LNCaP clone FGC (cell line): ENCODE results near the gene TENM4.

Experiments
- DNase-seq: peaks from one replicate; pipeline ENCODE4 v3.0.0-alpha.2; 2011; ENCODE audit warnings: low read depth
- H3K4me3 ChIP-seq: 2 replicates; pipeline ENCODE4 v1.5.1; 2011; ENCODE audit warnings: mild to moderate bottlenecking, low read depth, low read length, control low read depth
- TF ChIP-seq, protein P1 (sequence below): IDR thresholded peaks from 2 replicates; pipeline ENCODE4 v1.5.1; 2012; ENCODE audit warnings: mild to moderate bottlenecking; ENCODE audit not compliant: control insufficient read depth, insufficient read depth; ENCODE audit errors: extremely low read depth

The TENM4 gene

GRCh38 chr11:79060081-79060953, 380.5 kb downstream of the TENM4 start:
- DNase-seq: no peak
- TF ChIP-seq, protein P1, sequence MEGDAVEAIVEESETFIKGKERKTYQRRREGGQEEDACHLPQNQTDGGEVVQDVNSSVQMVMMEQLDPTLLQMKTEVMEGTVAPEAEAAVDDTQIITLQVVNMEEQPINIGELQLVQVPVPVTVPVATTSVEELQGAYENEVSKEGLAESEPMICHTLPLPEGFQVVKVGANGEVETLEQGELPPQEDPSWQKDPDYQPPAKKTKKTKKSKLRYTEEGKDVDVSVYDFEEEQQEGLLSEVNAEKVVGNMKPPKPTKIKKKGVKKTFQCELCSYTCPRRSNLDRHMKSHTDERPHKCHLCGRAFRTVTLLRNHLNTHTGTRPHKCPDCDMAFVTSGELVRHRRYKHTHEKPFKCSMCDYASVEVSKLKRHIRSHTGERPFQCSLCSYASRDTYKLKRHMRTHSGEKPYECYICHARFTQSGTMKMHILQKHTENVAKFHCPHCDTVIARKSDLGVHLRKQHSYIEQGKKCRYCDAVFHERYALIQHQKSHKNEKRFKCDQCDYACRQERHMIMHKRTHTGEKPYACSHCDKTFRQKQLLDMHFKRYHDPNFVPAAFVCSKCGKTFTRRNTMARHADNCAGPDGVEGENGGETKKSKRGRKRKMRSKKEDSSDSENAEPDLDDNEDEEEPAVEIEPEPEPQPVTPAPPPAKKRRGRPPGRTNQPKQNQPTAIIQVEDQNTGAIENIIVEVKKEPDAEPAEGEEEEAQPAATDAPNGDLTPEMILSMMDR: no peak
- no peak overlapping the region for H3K4me3 ChIP-seq

DNA sequence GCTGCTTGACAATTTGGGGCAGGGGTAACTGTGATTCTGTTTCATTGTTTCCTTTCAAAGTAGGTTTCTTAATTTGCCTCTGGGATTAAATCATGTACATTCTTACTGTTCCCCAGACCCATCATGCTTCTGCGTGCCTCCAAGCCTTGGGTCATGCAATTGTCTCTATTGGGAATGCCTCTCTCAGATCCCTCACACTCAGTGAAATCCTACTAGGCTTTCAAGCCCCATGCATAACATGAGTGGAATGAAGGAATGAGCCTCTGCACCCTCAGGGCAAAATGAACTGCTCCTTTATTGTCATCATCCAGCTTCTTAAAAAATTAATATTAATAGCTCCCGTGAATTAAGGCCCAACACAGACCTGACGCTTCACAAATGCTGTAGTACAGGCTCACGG, 381.7 kb downstream of the TENM4 start:
- DNase-seq: no peak
- TF ChIP-seq, protein P1: no peak
- no peak overlapping the region for H3K4me3 ChIP-seq

DNA sequence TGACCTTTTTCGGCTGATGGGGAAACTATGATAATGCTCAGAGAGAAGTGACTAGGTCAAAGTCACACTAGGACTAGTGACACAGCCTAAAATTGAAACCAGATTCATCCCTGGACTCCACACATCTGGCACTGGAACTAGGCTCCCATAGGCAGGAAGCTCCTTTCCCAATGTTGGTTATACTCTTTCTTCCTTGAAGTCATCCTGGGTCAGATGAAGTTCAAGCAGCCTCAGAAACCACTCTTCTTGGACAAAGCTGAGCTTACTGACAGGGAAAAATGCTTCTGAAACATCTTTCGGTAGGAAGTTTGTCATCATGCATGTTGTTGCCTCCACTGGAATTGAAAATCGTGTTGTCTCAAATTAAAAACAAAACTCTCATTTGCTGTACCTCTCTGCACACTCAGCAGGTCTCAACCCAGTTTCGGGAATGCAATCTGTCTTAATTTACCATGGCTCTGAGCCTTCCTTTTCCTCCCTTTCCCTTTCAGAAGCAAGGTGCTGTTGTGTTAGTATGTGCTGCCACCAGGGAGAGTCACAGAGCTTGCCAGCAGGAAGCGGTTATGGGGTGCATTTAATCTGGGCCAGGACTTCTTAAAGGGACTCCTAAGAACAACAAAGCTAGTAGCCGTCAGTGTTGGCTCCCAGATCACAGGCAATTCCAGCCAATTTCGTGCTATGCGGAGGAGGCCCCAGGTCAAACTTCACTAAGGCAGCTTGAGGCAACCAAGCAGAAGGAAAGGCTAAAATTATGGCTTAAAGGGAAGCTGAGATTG, 384.8 kb downstream of the TENM4 start:
- no peak overlapping the region for H3K4me3 ChIP-seq
- no peak for DNase-seq
- TF ChIP-seq, protein P1: peak; percentile 23; the same call in 1 of the 2 replicates

GRCh38 chr11:79054636-79055035, 386.2 kb downstream of the TENM4 start:
- DNase-seq: no peak
- H3K4me3 ChIP-seq: no peak overlapping the region
- TF ChIP-seq, protein P1: no peak

- no peak for DNase-seq
- TF ChIP-seq, protein P1: peak; percentile 48
Observed at GRCh38 chr11:79052544-79052943, 388.3 kb downstream of the TENM4 start.

GRCh38 chr11:79050786-79051185, 390.0 kb downstream of the TENM4 start:
- TF ChIP-seq, protein P1: no peak
- H3K4me3 ChIP-seq: no peak overlapping the region
- DNase-seq: no peak

More at GRCh38 chr11:79052544-79052943, 388.3 kb downstream of the TENM4 start:
- H3K4me3 ChIP-seq: no peak overlapping the region
